Frontal cortex (tissue), 4 donors: ENCODE results near the gene PON1. TPM values are rescaled to one million over a fixed set of nuclear protein-coding genes. Genes with fewer than 3 reads are reported as not detected.
A peak's percentile ranks its signal among the peaks of the same experiment; 100 is the strongest.

Experiments used
- DNase-seq, 2 donors: peaks; one replicate each; pipeline ENCODE4 v3.0.0; 2012; ENCODE audit warnings: low spot score in 2 of 2
- FAIRE-seq: peaks from 2 replicates; lab custom pipeline; 2012; peaks lifted over from hg19 to GRCh38; lab: Jason Lieb, UNC
- total RNA-seq: library from RNA; depleted of rRNA; stranded (reverse); fragments of >200 nt; gene quantifications from one replicate; pipeline ENCODE4 v1.2.3, GENCODE V29; 2014
- donor health status: control.
- donor health status: control.
- donor health status: control.

The PON1 gene
- total RNA-seq, 1 donor from 2014 or later: not detected

DNA sequence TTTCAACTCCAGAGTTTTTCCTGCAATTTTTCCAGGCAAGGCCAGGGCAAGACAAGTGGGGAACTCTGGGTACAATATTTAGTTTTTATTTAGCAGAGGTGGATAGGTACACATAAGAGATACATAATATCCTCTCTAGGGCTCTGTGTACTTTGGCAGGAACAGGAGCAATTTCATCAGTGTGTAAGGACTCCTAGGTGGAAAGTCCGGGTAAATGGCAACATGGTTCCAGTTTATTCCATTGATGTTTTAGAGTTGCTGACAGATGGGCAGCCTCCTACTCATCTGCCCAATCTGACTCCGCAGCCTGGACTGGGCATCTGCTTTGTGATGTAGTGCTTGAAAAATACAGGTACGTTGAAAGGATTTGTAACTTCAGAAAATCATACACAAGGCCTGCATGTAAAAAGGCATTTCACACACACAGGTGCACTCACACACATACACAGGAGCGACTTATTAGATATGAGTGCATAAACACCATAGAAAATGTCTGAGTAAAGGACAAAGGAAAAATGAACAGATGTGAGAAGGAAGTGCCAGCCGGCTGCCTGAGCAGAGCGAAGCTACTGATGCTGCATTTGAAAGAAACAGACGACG lies 5.7 kb downstream of the PON1 start:
- DNase-seq: no peak
- FAIRE-seq: no peak

DNA sequence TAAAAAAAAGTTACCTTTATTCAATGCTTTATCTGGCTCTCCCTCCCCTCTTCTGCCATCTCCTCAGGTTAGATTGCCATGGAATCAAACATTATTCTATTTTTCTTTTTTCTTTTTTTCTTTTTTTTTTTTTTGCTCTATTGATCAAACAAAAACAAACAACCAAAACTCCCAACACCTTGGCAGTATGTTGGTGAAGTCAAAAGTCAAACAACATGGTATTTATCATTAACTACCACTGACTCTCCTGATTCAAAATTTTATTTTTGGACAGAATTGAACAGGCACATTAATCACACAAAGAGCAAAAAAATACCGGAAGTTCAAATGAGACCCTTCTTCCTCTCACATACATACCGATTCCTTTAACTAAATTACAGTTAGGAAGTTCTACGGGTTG lies 6.4 kb downstream of the PON1 start:
- FAIRE-seq (no peak), DNase-seq (no peak)

DNA sequence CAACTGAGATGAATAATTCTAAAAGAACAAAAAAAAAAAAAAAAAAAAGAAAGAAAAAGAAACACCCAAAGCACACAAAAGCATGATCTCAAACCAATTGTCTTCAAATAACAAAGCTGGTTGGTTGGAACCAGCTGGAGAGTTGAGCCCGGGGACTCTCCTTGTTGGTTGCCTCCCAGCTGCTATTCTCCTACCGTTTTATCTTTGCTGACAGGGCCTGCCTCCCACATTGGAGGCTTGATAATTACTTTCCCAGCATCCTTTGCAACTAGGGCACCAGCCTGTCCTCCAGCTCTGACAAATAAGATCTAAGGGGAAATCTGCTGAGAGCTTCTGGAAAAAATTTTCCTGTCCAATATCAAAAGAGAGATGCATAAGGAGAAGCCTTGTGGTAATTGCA lies 6.8 kb downstream of the PON1 start:
- DNase-seq: no peak
- FAIRE-seq: no peak

DNA sequence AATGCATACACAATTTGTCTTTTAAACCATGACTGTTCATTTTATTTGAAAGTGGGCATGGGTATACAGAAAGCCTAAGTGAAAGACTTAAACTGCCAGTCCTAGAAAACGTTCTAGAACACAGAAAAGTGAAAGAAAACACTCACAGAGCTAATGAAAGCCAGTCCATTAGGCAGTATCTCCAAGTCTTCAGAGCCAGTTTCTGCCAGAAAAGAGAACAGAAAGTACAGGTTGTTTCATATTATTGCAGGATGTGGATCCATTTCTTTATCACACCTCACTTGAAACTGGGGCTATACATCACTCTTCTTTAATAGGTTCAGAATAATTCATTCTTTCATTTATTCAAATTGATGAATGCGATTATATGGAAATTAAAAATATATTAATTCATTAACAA lies 7.7 kb downstream of the PON1 start:
- FAIRE-seq (peak; percentile 19), DNase-seq (no peak)

DNA sequence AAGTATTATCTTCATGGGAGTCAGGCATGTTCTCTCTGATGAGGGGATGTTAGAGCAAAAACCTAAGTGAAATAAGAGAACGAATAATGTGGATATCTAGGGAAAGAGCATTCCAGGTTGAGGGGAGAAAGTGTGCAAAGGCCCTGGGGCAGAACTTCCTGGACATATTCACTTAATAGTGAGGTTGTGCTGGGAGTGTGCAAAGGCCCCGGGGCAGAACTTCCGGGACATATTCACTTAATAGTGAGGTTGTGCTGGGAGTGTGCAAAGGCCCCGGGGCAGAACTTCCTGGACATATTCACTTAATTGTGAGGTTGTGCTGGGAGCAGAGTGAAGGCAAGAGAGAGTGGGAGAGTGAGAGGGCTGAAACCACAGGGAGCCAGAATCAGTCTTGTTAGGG lies 11.8 kb downstream of the PON1 start:
- FAIRE-seq: no peak
- no peak for DNase-seq

DNA sequence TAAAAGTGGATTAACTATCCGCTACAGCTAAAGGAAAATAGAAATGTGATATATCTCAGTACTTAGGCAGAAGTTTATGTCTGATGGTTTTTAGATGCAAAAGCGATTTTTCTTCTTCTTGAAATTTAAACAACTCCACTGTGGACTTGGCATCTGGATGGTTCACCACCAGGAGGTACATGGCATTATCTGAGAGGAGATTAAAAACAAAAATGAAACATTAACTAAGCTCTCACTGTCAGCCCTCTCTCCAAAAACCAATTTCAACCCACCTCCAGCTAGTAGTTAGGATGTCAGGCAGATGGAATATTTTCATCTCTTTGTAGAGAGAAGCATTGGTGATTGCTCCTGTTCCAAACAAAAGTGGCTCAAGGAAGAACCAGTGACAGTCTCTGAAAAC lies 12.9 kb downstream of the PON1 start:
- no peak for FAIRE-seq
- no peak for DNase-seq

DNA sequence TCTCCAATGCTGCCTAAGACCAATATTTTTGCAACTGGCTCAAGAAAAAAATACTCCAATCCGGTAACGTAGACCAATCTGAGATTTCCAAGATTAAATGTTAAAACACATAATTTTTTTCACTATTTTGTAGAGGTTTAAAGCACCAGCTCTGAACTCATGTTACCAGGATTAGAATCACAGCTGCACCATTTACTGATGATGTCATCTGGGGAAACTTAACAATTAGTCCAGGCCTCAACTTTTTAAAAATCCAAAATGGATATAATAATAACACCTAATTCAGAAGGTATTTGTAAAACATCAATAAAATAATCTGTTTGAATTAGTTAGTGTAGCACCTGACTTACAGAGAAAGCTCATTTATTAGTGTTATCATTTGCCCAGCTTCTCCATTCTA lies 14.4 kb downstream of the PON1 start:
- FAIRE-seq (no peak), DNase-seq (no peak)

DNA sequence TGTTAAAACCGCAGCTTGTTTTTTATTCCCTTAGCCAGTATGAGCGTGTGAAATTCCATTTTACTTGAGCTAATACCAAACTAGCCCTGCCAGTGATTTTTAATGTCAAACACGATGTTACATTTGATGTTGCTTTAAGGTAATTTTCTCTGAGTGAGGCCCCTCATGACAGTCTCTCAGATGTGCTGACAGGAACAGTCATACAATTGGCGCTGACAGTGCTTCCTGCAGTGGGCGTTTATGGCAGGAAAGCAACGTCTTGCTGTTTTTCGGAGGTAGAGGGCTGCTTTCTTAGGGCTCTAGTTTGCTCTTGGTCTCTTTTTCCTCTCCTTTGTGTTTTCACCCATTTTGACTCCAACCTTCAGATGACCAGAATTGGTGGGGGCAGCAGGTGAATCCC lies 19.3 kb downstream of the PON1 start:
- no peak for DNase-seq
- FAIRE-seq: no peak

DNA sequence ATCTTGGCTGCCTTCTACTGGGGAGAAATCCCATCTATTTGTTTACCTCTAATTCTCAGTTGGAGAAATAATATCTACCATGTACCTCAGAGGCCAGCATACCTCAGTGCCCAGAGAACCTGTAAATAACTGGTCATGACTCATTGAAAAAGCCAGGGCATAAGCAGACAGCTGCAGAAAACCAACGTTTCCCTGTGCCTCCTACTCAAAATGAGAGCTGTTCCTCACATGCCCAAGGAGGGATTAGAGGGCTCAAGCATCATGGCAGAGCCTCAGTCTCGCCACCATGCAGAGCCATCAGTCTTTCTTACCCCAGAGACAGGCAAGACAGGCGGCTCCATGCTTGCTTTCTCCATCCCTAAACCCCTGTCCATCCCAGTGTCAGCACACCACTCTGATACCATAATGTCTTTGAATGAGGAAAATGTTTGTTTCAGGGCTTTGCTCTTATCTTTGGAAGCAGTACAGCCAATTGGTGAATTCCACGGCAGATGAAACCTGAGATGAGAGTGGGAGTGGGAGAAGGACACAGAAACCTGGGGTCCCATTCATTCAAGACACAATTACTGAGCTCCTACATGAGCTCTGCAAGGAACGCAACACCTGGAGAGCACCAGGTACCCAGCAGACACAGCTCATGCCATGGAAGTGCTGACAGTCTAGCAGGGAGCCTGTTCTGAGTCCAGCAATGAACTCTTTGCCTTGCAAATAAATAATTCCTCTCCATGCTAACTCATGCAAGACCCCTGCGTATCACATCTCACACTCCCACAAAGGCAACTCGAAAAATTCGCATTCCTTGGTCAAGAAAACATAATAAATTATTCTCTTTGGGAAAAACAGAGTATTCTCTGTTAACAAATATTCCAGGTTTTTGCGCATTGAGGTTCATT lies 21.1 kb downstream of the PON1 start:
- DNase-seq: no peak

DNA sequence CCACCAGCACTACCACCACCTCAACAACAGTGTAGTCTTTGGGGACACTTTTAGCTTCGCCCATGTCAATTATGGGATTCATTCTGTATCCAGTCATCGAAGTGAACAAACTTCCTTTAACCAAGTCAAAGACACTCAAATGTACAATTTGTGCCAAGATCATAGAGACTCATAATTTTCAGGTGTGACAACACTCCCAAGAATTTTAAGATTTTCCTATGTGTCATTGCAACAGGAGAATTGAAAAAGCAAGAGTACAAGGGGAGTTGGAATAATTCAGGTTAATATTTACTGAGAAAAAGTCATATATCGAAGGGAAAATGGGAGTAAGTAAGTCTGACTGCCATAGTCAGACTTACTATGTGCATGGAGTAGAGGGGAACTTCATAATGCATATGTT lies 26.2 kb downstream of the PON1 start:
- FAIRE-seq: no peak
- DNase-seq: no peak

More for the DNA sequence above, 21.1 kb downstream of the PON1 start:
- no peak for FAIRE-seq

DNA sequence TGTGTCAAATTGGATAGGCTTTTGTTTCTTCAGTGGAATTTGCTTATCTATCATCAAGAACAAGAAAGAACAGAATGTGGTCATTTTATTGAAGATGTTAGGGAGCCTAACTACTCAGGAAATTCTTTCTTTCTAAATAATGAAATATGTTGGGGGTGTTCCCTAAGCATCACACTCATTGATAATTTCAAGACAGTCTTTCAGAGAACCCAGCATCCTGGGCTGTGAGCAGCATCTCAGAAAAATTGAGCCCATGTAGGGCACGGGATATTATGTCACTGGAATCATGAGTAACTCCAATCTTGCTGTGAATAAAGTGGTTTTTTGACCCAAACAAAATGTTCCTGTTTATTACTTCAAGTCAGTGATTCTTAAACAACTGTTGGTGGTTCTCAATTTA lies 27.3 kb downstream of the PON1 start:
- FAIRE-seq: no peak
- no peak for DNase-seq

DNA sequence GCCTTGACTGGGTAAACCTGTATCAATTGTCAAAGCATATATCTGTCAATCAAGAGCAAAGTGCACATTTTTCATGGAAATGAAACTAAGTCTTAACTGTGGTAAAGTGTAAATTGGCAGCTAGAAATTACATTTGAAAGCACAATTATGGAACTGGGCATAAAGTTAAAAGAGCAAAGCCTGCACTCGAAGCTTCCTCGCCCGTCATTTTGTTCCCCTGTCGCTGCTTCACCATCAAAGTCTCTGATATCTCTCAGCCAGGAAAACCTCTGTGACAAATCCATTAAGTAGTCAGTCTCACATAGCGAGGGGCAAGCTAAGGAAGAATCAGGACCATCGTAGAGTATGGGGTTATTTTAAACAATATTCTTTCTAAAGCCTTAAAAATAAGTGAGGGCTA lies 27.9 kb downstream of the PON1 start:
- FAIRE-seq: no peak
- DNase-seq: no peak

DNA sequence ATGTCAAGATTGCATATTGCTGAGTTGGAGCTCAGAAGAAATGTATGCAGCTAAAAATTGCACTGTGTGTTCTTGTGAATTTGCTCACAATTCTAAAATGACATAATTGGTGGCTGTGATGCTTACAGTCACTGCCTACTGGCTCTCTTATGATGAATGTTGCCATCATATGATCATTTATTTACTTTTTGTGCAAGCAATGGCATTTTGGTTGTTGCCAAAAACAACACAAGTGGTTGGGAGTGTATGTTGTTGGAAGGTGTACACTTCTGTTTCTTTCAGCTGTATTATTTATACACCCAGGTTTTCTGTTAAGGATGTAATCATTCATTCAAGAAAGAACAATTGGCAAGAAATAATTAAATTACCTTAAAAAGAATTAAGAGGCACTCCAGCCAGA lies 28.9 kb downstream of the PON1 start:
- FAIRE-seq: no peak
- DNase-seq: no peak

DNA sequence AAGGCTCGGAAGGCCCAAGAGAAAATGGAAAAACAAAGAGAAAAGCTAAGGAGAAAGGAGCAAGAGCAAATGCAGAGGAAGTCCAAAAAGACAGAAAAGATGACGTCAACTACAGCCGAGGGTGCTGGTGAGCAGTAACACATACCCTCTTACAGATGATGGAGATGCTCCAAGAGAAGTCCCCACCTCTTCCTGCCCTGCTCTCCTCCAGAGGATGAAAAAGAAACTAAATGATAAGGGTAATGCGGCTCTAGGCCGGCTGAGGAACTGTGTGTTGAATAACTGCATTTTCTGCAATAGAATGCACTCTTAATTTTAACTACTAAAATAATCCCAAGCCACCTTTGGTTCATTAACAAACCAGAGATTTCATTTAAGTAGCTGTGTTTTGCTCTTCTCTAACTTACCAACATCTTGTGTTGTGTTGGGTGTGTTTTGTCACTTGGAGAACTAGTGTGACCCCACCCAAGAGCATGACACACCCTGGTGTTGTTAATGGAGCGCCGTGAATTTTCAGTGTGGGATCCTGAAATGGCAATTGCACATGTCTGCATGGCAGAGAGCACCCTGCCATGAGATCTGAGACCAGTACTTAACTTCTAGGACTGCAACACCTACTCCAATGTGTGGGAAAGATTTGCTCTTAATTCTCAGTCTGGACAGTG lies 34.0 kb downstream of the PON1 start:
- no peak for DNase-seq
- FAIRE-seq: no peak

DNA sequence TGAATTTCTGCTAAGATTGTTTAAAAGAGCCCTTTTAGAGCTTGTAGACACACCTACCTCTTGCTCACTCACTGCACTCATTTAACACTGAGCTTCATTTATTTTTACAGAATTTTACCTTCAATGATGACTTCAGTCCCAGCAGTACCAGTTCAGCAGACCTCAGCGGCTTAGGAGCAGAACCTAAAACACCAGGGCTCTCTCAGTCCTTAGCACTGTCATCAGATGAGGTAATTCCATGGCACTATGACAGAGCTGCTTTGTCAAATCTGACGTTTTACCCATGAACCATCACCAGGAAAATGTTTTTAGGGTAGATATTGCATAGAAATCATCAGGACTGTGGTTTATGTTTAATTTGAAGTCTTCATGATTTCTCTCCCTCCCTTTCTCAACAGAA lies 38.2 kb downstream of the PON1 start:
- FAIRE-seq: no peak

DNA sequence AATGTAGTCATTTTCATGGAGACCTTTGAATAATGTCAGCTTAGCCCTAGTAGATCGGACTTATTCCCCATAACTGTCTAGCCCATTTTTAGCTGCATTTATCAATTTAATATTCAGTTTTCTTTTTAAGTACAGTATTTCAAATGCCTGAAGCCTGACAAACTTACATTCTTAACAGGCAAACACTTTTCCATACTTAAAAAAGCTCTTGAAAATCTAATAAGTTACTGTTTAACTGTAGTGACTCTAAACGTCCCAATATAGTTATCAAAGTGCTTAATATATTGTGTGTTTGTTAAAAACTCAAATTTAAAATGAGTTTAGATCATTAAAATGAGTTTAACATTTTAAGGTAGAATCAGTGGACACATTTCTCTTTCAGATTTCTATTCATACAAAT lies 44.9 kb downstream of the PON1 start:
- DNase-seq (no peak), FAIRE-seq (no peak)

More for the DNA sequence above, 38.2 kb downstream of the PON1 start:
- no peak for DNase-seq

DNA sequence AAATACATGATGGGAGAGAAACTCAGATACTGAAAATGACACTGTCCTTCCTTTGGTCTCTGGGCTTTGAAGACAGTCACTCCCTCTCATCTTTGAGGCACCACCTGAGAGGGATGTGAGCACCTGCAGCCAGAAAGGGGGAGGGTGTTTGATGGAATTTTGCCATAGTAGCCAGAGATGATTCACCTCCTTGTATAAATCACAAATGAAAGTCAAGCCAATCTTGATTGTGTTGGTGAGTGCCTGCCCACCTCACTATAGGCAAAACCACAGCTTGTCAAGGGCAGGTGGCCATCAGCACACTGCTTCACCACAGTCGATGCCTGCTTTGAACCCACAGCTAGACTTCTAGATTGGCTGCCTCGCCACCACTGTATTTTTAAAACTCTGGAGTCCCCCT lies 48.2 kb downstream of the PON1 start:
- no peak for DNase-seq
- no peak for FAIRE-seq

DNA sequence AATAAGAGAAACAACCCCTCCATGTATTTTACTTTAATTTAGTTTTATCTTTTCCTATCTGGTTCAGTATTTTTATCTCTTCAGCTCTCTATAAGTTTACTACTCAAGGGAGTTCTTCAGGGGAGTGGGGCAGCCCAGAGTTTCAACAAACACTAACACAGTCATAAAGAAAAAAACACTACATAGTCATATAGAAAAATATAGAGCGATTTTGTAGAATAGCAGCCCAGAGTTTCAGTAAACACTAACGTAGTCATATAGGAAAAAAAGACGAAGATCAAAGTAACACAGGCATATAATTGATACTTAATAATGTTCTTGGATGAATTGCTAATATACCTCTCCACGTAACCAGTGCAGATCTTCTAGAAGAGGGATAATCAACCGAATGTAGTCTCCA lies 54.7 kb downstream of the PON1 start:
- no peak for DNase-seq
- no peak for FAIRE-seq

DNA sequence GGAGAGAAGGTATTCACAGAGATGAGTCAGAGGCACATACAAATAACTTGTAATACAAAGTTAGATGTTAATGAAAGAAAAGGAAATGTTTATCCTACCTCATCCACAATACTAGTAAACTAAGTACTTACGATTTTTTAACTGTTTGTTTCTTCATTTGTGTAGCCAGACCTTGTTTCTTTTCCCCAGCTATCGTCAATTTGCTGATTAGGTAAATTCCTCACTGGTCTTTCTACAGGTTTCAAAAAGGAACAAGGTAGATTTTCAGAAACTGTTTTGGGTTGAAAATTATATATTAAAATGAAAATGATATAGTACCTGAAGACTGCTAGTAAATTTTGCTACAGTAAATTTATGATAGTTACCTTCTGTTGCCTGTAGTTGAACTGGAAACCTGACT lies 56.6 kb downstream of the PON1 start:
- FAIRE-seq: no peak
- DNase-seq: no peak

DNA sequence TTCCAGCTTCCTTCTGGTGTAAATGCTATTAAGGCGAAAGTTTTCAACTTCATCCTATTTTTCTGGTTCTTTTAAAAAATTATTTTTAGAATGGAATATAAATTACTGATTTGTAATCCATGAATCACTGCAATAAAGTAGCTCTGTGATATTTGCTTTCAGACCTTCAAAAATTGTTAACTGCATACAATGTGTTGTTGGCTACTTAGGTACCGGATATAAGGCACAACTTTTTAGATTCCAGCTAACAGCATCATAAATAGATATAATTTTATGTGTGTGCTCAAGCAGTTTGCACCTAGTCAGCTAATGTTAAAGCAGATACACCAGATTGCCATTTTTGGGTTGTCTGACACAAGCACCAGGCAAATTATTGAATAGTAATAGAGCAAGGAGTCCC lies 58.7 kb downstream of the PON1 start:
- FAIRE-seq (no peak), DNase-seq (no peak)

DNA sequence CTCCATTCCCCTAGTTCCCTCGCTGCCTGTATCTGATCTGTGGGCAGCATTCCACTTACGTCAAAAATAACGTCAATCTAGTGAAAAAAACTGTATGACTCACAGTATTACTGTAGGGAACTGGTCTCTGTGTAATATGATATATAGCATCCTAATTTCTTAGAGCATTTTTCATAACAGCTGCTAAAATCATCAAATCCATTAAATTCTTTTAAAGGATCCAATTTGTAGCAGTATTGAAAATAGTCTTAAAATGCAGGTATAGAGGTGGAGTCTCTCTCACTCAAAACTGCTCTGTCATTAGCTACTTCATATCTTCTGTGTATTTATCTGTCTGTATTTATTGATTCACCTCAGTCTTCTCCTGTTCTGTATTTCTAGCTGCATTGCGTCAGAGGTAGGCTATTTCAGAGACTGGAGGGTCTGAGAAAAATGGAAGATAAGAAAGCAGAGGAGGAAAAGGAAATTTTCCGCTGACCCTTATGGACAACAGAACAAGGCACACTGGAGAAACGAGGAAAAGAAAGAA lies 59.9 kb downstream of the PON1 start:
- FAIRE-seq: no peak
- no peak for DNase-seq
